ENCODE measurements around the gene ODC1.

- no peak for TF ChIP-seq ZNF274 (IDR thresholded peaks at IDR 0.05; ENCODE audit: low read depth, low read length)
- no peak for TF ChIP-seq CTCF (IDR thresholded peaks at IDR 0.05 in 2 of 3, conservative IDR thresholded peaks at IDR 0.05 in 1 of 3; ENCODE audit: borderline replicate concordance in 1 of 3, insufficient read depth in 1 of 3, low read depth in 2 of 3, low read length in 2 of 3)
- TF ChIP-seq EZH2 (IDR thresholded peaks at IDR 0.05): no peak
- TF ChIP-seq JUND (IDR thresholded peaks at IDR 0.05): no peak
- no peak for TF ChIP-seq ATF3 (IDR thresholded peaks at IDR 0.05)
- no peak for TF ChIP-seq EGR1 (IDR thresholded peaks at IDR 0.05; ENCODE audit: low read depth)
- no peak for TF ChIP-seq POLR2A (IDR thresholded peaks at IDR 0.05; ENCODE audit: borderline replicate concordance, extremely low read depth, insufficient read depth, insufficient read length)
- TF ChIP-seq REST (IDR thresholded peaks at IDR 0.05; ENCODE audit: low read depth): no peak
- TF ChIP-seq SP1 (IDR thresholded peaks at IDR 0.05; ENCODE audit: low read depth): no peak
- no peak for TF ChIP-seq TCF7L2 (IDR thresholded peaks at IDR 0.05; ENCODE audit: borderline replicate concordance, extremely low read depth, insufficient read depth, insufficient read length)
- no peak for TF ChIP-seq EZH2phosphoT487 (IDR thresholded peaks at IDR 0.05; ENCODE audit: borderline replicate concordance)
- TF ChIP-seq POLR2AphosphoS5 (IDR thresholded peaks at IDR 0.05; ENCODE audit: low read depth, low read length): no peak
Measured at GRCh38 chr2:10490806-10491291, 42.7 kb upstream of the ODC1 start.
